H9 (cell line): ENCODE data around the gene AMOTL1. TPM values are rescaled to one million over a fixed set of nuclear protein-coding genes. Genes with fewer than 3 reads are reported as not detected.

Source experiments
- DNase-seq: peaks from one replicate; pipeline ENCODE4 v3.0.0-alpha.2; 2017
- H2AFZ ChIP-seq: one replicate; pipeline ENCODE4 v1.6.1; 2013; ENCODE audit warnings: mild to moderate bottlenecking, low read length, control low read depth, moderate library complexity
- H2AK5ac ChIP-seq: 2 replicates; pipeline ENCODE4 v1.6.1; 2013; ENCODE audit warnings: low read length, control low read depth, mixed read lengths; ENCODE audit not compliant: insufficient read length
- H2BK120ac ChIP-seq: one replicate; pipeline ENCODE4 v1.6.1; 2013; ENCODE audit warnings: low read depth, mild to moderate bottlenecking, low read length, control low read depth, inconsistent platforms; ENCODE audit not compliant: poor library complexity, severe bottlenecking
- H2BK12ac ChIP-seq: 2 replicates; pipeline ENCODE4 v1.6.1; 2013; ENCODE audit warnings: low read length, control low read depth, mixed read lengths, low read depth; ENCODE audit not compliant: insufficient read length
- H2BK15ac ChIP-seq: 2 replicates; pipeline ENCODE4 v1.6.1; 2013; ENCODE audit warnings: low read depth, low read length, control low read depth
- H2BK20ac ChIP-seq: one replicate; pipeline ENCODE4 v1.6.1; 2013; ENCODE audit warnings: low read depth, mild to moderate bottlenecking, low read length, control low read depth, inconsistent platforms; ENCODE audit not compliant: poor library complexity, severe bottlenecking
- H2BK5ac ChIP-seq: 2 replicates; pipeline ENCODE4 v1.6.1; 2013; ENCODE audit warnings: low read length, control low read depth, mixed read lengths; ENCODE audit not compliant: insufficient read length
- H3K14ac ChIP-seq: 2 replicates; pipeline ENCODE4 v1.6.1; 2013; ENCODE audit warnings: low read length, control low read depth; ENCODE audit not compliant: insufficient read depth
- H3K18ac ChIP-seq: 2 replicates; pipeline ENCODE4 v1.6.1; 2013; ENCODE audit warnings: low read depth, mild to moderate bottlenecking, mixed read lengths, low read length, control low read depth; ENCODE audit not compliant: insufficient read length
- H3K23ac ChIP-seq: 2 replicates; pipeline ENCODE4 v1.6.1; 2013; ENCODE audit warnings: low read length, control low read depth, mixed read lengths, low read depth; ENCODE audit not compliant: insufficient read length
- H3K23me2 ChIP-seq: 2 replicates; pipeline ENCODE4 v1.6.1; 2013; ENCODE audit warnings: low read depth, mild to moderate bottlenecking, mixed read lengths, low read length, control low read depth; ENCODE audit not compliant: insufficient read length, poor library complexity, severe bottlenecking
- H3K27ac ChIP-seq: 2 replicates; pipeline ENCODE4 v1.5.1; 2013; ENCODE audit warnings: low read length, control low read depth, mixed read lengths, low read depth; ENCODE audit not compliant: insufficient read length
- H3K27me3 ChIP-seq: 2 replicates; pipeline ENCODE4 v1.6.1; 2013; ENCODE audit warnings: low read length, control low read depth, inconsistent platforms; ENCODE audit not compliant: insufficient read depth
- H3K4ac ChIP-seq: 2 replicates; pipeline ENCODE4 v1.6.1; 2013; ENCODE audit warnings: low read depth, mild to moderate bottlenecking, control low read depth, inconsistent platforms, low read length, moderate library complexity
- H3K4me1 ChIP-seq: 2 replicates; pipeline ENCODE4 v1.6.1; 2013; ENCODE audit warnings: low read length, control low read depth, inconsistent platforms; ENCODE audit not compliant: insufficient read depth
- H3K4me2 ChIP-seq: 2 replicates; pipeline ENCODE4 v1.6.1; 2013; ENCODE audit warnings: low read length, control low read depth, mixed read lengths; ENCODE audit not compliant: insufficient read length, insufficient read depth
- H3K56ac ChIP-seq: 2 replicates; pipeline ENCODE4 v1.6.1; 2013; ENCODE audit warnings: low read depth, mild to moderate bottlenecking, mixed read lengths, low read length, control low read depth; ENCODE audit not compliant: insufficient read length
- H3K79me1 ChIP-seq: 2 replicates; pipeline ENCODE4 v1.6.1; 2013; ENCODE audit warnings: low read depth, mild to moderate bottlenecking, moderate library complexity, low read length, control low read depth, inconsistent platforms; ENCODE audit not compliant: insufficient read depth, poor library complexity, severe bottlenecking
- H3K79me2 ChIP-seq: 2 replicates; pipeline ENCODE4 v1.6.1; 2013; ENCODE audit warnings: low read length, control low read depth, inconsistent platforms; ENCODE audit not compliant: insufficient read depth
- H3K9ac ChIP-seq: 2 replicates; pipeline ENCODE4 v1.6.1; 2013; ENCODE audit warnings: low read length, control low read depth, mixed read lengths; ENCODE audit not compliant: insufficient read length; ENCODE audit errors: extremely low read depth
- H3K9me3 ChIP-seq: one replicate; pipeline ENCODE4 v1.6.1; 2013; ENCODE audit warnings: low read depth, low read length, inconsistent platforms; ENCODE audit not compliant: control insufficient read depth
- H3T11ph ChIP-seq: one replicate; pipeline ENCODE4 v1.6.1; 2013; ENCODE audit warnings: mild to moderate bottlenecking, low read length, control low read depth, inconsistent platforms
- H4K20me1 ChIP-seq: one replicate; pipeline ENCODE4 v1.6.1; 2013; ENCODE audit not compliant: control insufficient read depth, insufficient read length, insufficient read depth
- H4K5ac ChIP-seq: 2 replicates; pipeline ENCODE4 v1.6.1; 2013; ENCODE audit warnings: low read depth, mild to moderate bottlenecking, mixed read lengths, low read length, control low read depth; ENCODE audit not compliant: insufficient read length
- H4K8ac ChIP-seq: replicated peaks from 2 replicates; pipeline ENCODE4 v1.6.1; 2013; ENCODE audit warnings: low read length, control low read depth, mixed read lengths, low read depth; ENCODE audit not compliant: insufficient read length
- H4K91ac ChIP-seq: 2 replicates; pipeline ENCODE4 v1.6.1; 2013; ENCODE audit warnings: low read depth, mild to moderate bottlenecking, moderate library complexity, mixed read lengths, low read length, control low read depth; ENCODE audit not compliant: insufficient read length
- H3K27ac Mint-ChIP-seq, 3 experiments: 2 replicates in 2 of 3; 3 replicates in 1 of 3; pipeline ENCODE4 v1.8.0; 2020 to 2021; ENCODE audit warnings: mixed read lengths in 3 of 3, mild to moderate bottlenecking in 1 of 3, moderate library complexity in 1 of 3
- H3K27me3 Mint-ChIP-seq: 2 replicates; pipeline ENCODE4 v1.8.0; 2021; ENCODE audit warnings: low read depth, mild to moderate bottlenecking, moderate library complexity, mixed read lengths
- H3K36me3 Mint-ChIP-seq, 3 experiments: 2 replicates in 2 of 3; 3 replicates in 1 of 3; pipeline ENCODE4 v1.8.0; 2020 to 2021; ENCODE audit warnings: low read depth in 3 of 3, mixed read lengths in 3 of 3; ENCODE audit not compliant: insufficient read depth in 1 of 3
- H3K4me1 Mint-ChIP-seq, 2 experiments: 2 replicates each; pipeline ENCODE4 v1.8.0; 2020; ENCODE audit warnings: mixed read lengths in 2 of 2
- H3K4me3 Mint-ChIP-seq, 2 experiments: 2 replicates in 1 of 2; 3 replicates in 1 of 2; pipeline ENCODE4 v1.8.0; 2020 to 2021; ENCODE audit warnings: mild to moderate bottlenecking in 2 of 2, mixed read lengths in 2 of 2, moderate library complexity in 1 of 2
- H3K9me3 Mint-ChIP-seq, 2 experiments: 2 replicates in 1 of 2; 3 replicates in 1 of 2; pipeline ENCODE4 v1.8.0; 2020; ENCODE audit warnings: mild to moderate bottlenecking in 2 of 2, mixed read lengths in 2 of 2, moderate library complexity in 1 of 2
- CTCF ChIP-seq: fragments of 200-600 bp; sonication (generic); conservative IDR thresholded peaks from 3 replicates; pipeline ENCODE4 v1.8.0; 2021; ENCODE audit warnings: antibody characterized with exemption, mild to moderate bottlenecking
- WGBS: extraction: QIAGEN DNeasy Blood & Tissue Kit; methylation state at CpG from one replicate; pipeline ENCODE4 v1.1.7; 2013; ENCODE audit warnings: missing lambda C conversion rate, low lambda C conversion rate, mixed read lengths; ENCODE audit not compliant: insufficient read length; ENCODE audit errors: extremely low coverage; 5-methylcytosine and 5-hydroxymethylcytosine counted together
- total RNA-seq: library from RNA; stranded (reverse); gene quantifications from 2 replicates; pipeline ENCODE4 v1.2.1, GENCODE V29; 2021

The AMOTL1 gene
- total RNA-seq, 1 experiment from 2014 or later: 18.5 TPM

DNA sequence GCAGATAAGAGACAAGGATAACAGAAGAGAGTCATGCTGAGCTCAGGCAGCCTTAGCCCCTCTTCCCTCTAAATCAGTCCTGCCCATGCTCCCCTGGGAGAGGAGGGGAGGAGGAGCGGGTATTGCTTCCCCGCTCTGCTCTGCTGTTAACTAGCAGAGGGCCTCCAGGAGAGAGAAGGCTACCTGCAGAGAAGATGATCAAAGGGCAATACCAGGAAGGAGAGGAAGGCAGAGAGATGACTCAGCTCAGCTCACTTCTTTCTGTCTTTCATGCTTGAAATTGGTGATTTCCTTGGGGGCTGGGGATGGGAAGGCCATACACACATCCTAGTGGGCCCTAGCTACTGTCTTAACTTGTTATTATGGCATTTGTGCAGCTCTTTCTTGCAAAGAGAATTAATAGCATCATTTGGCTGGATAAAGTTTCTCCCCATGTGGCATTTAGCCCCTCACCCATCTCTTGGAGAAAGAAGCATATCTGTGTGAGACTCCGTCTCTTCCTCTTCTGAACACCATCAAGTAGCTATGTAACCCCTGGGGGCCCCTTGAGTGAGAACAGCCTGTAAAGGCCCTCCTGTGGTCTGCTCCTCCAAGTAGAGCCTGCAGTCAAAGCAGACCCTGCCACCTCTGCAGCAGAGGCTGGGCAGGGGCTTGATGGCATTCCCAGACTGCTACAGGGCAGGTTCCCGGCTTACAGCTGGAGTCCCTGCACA is 33.4 kb upstream of the AMOTL1 start:
- no peak overlapping the region for H4K8ac ChIP-seq
- no peak overlapping the region for H2BK12ac ChIP-seq
- no peak overlapping the region for H2BK20ac ChIP-seq
- H3K4ac ChIP-seq: no peak overlapping the region
- WGBS: no CpG with 5 or more reads among the region's 4 CpGs
- H3K27ac ChIP-seq: peak overlapping the region; percentile 38
- Mint-ChIP-seq H3K9me3 (no peaks in the 10 kb centered on the region), H3K4me3 (peak overlapping the region in 1 of 2 experiments; percentile 52; a peak in 3 of 5 replicates), H3K4me1 (peaks cover 35 to 43% of the 10 kb centered on the region in 2 experiments), H3K36me3 (no peaks in the 10 kb centered on the region; a peak in 1 of 7 replicates), H3K27ac (peak overlapping the region; percentile 49 to 88 (median 84)), H3K27me3 (peaks cover 5% of the 10 kb centered on the region)
- no peaks in the 10 kb centered on the region; the same call in 1 of the 2 replicates for H3K27me3 ChIP-seq
- DNase-seq: peak; percentile 81
- H3K4me2 ChIP-seq: no peak overlapping the region
- H2AK5ac ChIP-seq: no peak overlapping the region
- no peak overlapping the region for H2AFZ ChIP-seq
- H4K5ac ChIP-seq: no peak overlapping the region
- no peak overlapping the region for H3K9ac ChIP-seq
- no peak overlapping the region for H3K18ac ChIP-seq
- peaks cover 19% of the 10 kb centered on the region for H3K4me1 ChIP-seq
- no peak overlapping the region for H3K56ac ChIP-seq
- no peak overlapping the region for H3K14ac ChIP-seq
- no peak overlapping the region for H3K23ac ChIP-seq
- H3K79me1 ChIP-seq: no peaks in the 10 kb centered on the region
- no peaks in the 10 kb centered on the region for H3K9me3 ChIP-seq
- TF ChIP-seq CTCF: no peak
- H2BK5ac ChIP-seq: no peak overlapping the region
- H3K79me2 ChIP-seq: no peaks in the 10 kb centered on the region
- H2BK120ac ChIP-seq: no peak overlapping the region
- H4K91ac ChIP-seq: no peak overlapping the region
- H4K20me1 ChIP-seq: peaks cover 3% of the 10 kb centered on the region
- H3T11ph ChIP-seq: no peak overlapping the region
- no peak overlapping the region for H2BK15ac ChIP-seq
- H3K23me2 ChIP-seq: no peaks in the 10 kb centered on the region
